Measurements from ENCODE around the gene EPS8L2. TPM values are rescaled to one million over a fixed set of nuclear protein-coding genes. Genes with fewer than 3 reads are reported as not detected.
A peak's percentile ranks its signal among the peaks of the same experiment; 100 is the strongest.

EPS8L2 gene
- total and polyA plus RNA-seq, 2 of the 13 experiments (the other 11 are each of a cell fraction or from before 2014, with no cell fraction given): 89.3 to 416 TPM

DNA sequence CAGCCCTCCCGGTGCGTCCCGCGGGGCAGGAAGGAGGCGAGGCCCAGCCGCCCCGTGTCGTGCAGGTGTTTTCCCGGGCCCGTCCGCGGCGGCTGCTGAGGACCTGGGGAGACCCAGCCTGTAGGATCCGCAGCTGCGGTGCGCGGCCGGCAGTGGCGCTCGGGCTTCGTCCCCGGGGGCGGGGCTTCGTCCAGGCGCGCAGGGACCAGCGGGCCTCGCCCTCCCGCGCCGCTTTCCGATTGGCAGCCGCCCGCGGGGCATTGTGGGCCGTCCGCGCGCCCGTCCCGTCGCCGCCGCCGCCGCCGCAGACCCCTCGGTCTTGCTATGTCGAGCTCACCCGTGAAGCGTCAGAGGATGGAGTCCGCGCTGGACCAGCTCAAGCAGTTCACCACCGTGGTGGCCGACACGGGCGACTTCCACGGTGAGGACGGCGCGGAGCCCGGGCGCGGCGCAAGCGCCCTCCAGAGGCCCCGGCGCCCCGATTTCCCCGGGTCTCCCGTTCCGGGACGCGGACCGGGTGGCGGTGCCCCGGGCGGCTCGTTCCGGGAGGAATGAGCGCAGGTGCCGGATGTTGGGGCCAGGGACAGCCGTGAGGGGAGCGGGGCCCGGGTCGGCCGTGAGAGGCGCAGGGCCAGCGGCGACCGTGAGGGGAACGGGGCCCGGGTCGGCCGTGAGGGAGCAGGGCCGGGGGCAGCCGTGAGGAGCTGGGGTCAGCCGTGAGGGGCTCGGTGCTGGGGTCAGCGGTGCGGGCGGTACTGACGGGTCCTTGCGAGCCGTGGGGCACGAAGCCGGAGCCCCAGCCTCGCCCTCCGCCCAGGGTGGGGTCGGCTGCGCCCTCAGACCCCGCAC is 41.4 kb downstream of the EPS8L2 start, which contains the start of gene TALDO1 (continued):
- TF ChIP-seq, protein P1, sequence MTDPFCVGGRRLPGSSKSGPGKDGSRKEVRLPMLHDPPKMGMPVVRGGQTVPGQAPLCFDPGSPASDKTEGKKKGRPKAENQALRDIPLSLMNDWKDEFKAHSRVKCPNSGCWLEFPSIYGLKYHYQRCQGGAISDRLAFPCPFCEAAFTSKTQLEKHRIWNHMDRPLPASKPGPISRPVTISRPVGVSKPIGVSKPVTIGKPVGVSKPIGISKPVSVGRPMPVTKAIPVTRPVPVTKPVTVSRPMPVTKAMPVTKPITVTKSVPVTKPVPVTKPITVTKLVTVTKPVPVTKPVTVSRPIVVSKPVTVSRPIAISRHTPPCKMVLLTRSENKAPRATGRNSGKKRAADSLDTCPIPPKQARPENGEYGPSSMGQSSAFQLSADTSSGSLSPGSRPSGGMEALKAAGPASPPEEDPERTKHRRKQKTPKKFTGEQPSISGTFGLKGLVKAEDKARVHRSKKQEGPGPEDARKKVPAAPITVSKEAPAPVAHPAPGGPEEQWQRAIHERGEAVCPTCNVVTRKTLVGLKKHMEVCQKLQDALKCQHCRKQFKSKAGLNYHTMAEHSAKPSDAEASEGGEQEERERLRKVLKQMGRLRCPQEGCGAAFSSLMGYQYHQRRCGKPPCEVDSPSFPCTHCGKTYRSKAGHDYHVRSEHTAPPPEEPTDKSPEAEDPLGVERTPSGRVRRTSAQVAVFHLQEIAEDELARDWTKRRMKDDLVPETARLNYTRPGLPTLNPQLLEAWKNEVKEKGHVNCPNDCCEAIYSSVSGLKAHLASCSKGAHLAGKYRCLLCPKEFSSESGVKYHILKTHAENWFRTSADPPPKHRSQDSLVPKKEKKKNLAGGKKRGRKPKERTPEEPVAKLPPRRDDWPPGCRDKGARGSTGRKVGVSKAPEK (CRISPR knock-in tag; IDR thresholded peaks at IDR 0.05; ENCODE audit: borderline replicate concordance): no peak
- TF ChIP-seq ZNF670 (CRISPR knock-in tag; IDR thresholded peaks at IDR 0.05; ENCODE audit: borderline replicate concordance) (no peak; the same call in none of the 2 replicates), ZNF484 (CRISPR knock-in tag; IDR thresholded peaks at IDR 0.05; ENCODE audit: borderline replicate concordance, low read depth) (no peak), CENPT (CRISPR knock-in tag; IDR thresholded peaks at IDR 0.05; ENCODE audit: low read depth) (no peak; the same call in 1 of the 2 replicates), MAFG (CRISPR knock-in tag; IDR thresholded peaks at IDR 0.05) (no peak), ZNF225 (CRISPR knock-in tag; IDR thresholded peaks at IDR 0.05) (peak; percentile 22; the same call in 1 of the 2 replicates), ZNF296 (CRISPR knock-in tag; conservative IDR thresholded peaks at IDR 0.05) (no peak), MAFK (conservative IDR thresholded peaks at IDR 0.05 in 1 of 2, IDR thresholded peaks at IDR 0.05 in 1 of 2; ENCODE audit: low read length in 2 of 2) (no peak), TOPORS (CRISPR knock-in tag; IDR thresholded peaks at IDR 0.05) (no peak), NPAS2 (CRISPR knock-in tag; IDR thresholded peaks at IDR 0.05; ENCODE audit: borderline replicate concordance) (no peak), NFKB2 (CRISPR knock-in tag; IDR thresholded peaks at IDR 0.05; ENCODE audit: borderline replicate concordance) (no peak), MED8 (CRISPR knock-in tag; IDR thresholded peaks at IDR 0.05; ENCODE audit: insufficient replicate concordance) (peak; percentile 59)
- TF ChIP-seq, protein P2, sequence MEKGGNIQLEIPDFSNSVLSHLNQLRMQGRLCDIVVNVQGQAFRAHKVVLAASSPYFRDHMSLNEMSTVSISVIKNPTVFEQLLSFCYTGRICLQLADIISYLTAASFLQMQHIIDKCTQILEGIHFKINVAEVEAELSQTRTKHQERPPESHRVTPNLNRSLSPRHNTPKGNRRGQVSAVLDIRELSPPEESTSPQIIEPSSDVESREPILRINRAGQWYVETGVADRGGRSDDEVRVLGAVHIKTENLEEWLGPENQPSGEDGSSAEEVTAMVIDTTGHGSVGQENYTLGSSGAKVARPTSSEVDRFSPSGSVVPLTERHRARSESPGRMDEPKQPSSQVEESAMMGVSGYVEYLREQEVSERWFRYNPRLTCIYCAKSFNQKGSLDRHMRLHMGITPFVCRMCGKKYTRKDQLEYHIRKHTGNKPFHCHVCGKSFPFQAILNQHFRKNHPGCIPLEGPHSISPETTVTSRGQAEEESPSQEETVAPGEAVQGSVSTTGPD (CRISPR knock-in tag; IDR thresholded peaks at IDR 0.05): no peak
- TF ChIP-seq, protein P3, sequence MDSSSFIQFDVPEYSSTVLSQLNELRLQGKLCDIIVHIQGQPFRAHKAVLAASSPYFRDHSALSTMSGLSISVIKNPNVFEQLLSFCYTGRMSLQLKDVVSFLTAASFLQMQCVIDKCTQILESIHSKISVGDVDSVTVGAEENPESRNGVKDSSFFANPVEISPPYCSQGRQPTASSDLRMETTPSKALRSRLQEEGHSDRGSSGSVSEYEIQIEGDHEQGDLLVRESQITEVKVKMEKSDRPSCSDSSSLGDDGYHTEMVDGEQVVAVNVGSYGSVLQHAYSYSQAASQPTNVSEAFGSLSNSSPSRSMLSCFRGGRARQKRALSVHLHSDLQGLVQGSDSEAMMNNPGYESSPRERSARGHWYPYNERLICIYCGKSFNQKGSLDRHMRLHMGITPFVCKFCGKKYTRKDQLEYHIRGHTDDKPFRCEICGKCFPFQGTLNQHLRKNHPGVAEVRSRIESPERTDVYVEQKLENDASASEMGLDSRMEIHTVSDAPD (CRISPR knock-in tag; IDR thresholded peaks at IDR 0.05): no peak
- TF ChIP-seq, protein P4, sequence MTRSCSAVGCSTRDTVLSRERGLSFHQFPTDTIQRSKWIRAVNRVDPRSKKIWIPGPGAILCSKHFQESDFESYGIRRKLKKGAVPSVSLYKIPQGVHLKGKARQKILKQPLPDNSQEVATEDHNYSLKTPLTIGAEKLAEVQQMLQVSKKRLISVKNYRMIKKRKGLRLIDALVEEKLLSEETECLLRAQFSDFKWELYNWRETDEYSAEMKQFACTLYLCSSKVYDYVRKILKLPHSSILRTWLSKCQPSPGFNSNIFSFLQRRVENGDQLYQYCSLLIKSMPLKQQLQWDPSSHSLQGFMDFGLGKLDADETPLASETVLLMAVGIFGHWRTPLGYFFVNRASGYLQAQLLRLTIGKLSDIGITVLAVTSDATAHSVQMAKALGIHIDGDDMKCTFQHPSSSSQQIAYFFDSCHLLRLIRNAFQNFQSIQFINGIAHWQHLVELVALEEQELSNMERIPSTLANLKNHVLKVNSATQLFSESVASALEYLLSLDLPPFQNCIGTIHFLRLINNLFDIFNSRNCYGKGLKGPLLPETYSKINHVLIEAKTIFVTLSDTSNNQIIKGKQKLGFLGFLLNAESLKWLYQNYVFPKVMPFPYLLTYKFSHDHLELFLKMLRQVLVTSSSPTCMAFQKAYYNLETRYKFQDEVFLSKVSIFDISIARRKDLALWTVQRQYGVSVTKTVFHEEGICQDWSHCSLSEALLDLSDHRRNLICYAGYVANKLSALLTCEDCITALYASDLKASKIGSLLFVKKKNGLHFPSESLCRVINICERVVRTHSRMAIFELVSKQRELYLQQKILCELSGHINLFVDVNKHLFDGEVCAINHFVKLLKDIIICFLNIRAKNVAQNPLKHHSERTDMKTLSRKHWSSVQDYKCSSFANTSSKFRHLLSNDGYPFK (CRISPR knock-in tag; IDR thresholded peaks at IDR 0.05; ENCODE audit: borderline replicate concordance): no peak
- TF ChIP-seq, protein P5, sequence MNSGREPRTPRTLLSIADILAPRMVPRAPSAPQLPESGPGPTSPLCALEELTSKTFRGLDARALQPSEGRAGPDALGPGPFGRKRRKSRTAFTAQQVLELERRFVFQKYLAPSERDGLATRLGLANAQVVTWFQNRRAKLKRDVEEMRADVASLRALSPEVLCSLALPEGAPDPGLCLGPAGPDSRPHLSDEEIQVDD (CRISPR knock-in tag; IDR thresholded peaks at IDR 0.05; ENCODE audit: borderline replicate concordance): no peak; the same call in 1 of the 2 replicates

Measured in HepG2 (cell line).